ENCODE measurements around the gene ARHGAP40.

GRCh38 chr20:38617011-38617829 is 15.6 kb downstream of the ARHGAP40 start:
- no peak for TF ChIP-seq POLR2A (IDR thresholded peaks at IDR 0.05)
- TF ChIP-seq CTCF (IDR thresholded peaks at IDR 0.05) = no peak
- TF ChIP-seq EP300 (IDR thresholded peaks at IDR 0.05) = no peak

All from tibial nerve (tissue), 4 donors.